Cerebellar nuclear complex (tissue), 1 donor: ENCODE results near the gene FKBP7.
"Not testable (repeated sequence)": the region's sequence is repeated elsewhere in the genome, so short reads cannot be mapped to it uniquely, and the experiment has no call there.

ENCODE experiments used
- DNase-seq, 2 experiments: peaks; one replicate each; lab custom pipeline; 2025; lab: John Stamatoyannopoulos, UW

Gene FKBP7

GRCh38 chr2:178449700-178450523 lies 28.5 kb downstream of the FKBP7 start:
- DNase-seq = no peak

GRCh38 chr2:178448968-178449661 lies 29.3 kb downstream of the FKBP7 start:
- DNase-seq = no peak

- DNase-seq = no peak
Observed at GRCh38 chr2:178441426-178441825, 37.0 kb downstream of the FKBP7 start.

- DNase-seq = no peak
Observed at GRCh38 chr2:178436662-178437061, 41.7 kb downstream of the FKBP7 start.

- no peak for DNase-seq
Observed at GRCh38 chr2:178429336-178429735, 49.1 kb downstream of the FKBP7 start.

GRCh38 chr2:178428396-178428806 lies 50.0 kb downstream of the FKBP7 start:
- no peak for DNase-seq

- no peak for DNase-seq
Observed at GRCh38 chr2:178427458-178427857, 50.9 kb downstream of the FKBP7 start.

- no peak for DNase-seq
Observed at GRCh38 chr2:178426388-178426787, 52.0 kb downstream of the FKBP7 start.

GRCh38 chr2:178425255-178425827 lies 53.1 kb downstream of the FKBP7 start:
- no peak for DNase-seq

- not testable (repeated sequence) for DNase-seq
Observed at GRCh38 chr2:178423746-178424145, 54.7 kb downstream of the FKBP7 start.

- no peak for DNase-seq
Observed at GRCh38 chr2:178422097-178422496, 56.3 kb downstream of the FKBP7 start.

GRCh38 chr2:178420463-178420999 lies 57.9 kb downstream of the FKBP7 start:
- no peak for DNase-seq

- DNase-seq = no peak
Observed at GRCh38 chr2:178419123-178419522, 59.3 kb downstream of the FKBP7 start.

- DNase-seq = no peak
Observed at GRCh38 chr2:178418426-178418825, 60.0 kb downstream of the FKBP7 start.

GRCh38 chr2:178417916-178418315 lies 60.5 kb downstream of the FKBP7 start:
- DNase-seq = no peak

GRCh38 chr2:178415979-178416378 lies 62.4 kb downstream of the FKBP7 start:
- DNase-seq = no peak

GRCh38 chr2:178414266-178415247 lies 63.8 kb downstream of the FKBP7 start:
- peak; percentile 67 to 80 for DNase-seq
